ENCODE results near the gene TRAPPC3L.
A peak's percentile ranks its signal among the peaks of the same experiment; 100 is the strongest.

Gene TRAPPC3L

DNA sequence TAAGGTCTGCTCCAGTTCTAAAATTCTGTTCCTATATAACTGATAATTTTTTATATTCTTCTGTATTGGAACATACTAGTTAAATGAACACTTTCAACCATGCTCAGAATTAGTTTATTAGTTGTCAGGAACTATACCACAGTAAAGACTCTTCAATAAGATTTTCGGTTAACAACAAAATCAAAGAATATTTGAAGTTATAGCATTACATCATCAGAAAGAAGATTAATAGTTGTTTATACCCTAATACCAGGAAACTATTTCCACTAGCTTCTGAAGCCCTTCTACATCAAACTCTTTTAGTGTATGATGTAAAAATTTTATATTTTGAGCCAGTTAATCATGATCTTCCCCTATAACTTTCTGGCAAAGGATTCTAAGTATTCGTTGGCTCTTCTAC is 14.6 kb upstream of the TRAPPC3L start:
- DNase-seq (ENCODE audit: extremely low read depth in 1 of 2, low read depth in 1 of 2), result no peak

DNA sequence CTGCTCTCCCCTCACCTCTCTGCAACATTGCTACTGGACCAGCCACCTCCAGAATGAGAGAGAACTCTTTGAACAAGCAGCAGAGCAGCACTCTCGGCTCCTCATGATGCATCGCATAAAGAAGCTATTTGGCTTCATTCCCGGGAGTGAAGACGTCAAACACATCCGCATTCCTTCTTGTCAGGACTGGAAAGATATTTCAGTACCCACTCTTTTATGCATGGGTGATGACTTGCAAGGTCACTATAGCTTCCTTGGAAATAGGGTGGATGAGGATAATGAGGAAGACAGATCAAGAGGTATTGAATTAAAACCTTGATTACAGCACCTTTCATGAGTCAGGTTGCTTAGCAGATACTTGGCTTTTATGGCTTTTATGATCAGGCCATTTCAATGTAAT is 12.4 kb upstream of the TRAPPC3L start:
- no peak for DNase-seq (ENCODE audit: extremely low read depth in 1 of 2, low read depth in 1 of 2)

DNA sequence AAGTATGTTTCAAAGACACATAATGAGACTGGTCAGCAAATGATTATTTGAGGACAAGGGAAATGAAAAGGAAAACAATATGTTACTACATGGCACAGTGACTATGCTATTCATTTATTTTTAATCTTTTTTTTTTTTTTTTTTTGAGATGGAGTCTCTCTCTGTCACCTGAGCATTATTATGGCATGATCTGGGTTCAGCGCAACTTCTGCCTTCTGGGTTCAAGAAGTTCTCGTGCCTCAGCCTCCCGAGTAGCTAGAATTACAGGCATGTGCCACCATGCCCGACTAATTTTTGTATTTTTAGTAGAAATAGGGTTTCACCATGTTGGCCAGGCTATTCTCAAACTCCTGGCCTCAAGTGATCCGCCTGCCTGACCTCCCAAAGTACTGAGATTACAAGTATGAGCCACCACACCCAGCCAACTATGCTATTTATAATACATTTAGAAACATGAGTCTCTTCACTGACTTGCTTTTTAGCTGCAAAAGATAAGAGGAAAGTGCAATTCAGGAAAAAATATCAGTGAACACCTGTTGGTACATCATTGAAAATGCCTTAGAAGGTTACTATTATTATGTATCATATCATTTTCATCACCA is 11.4 kb upstream of the TRAPPC3L start:
- DNase-seq (ENCODE audit: extremely low read depth in 1 of 2, low read depth in 1 of 2), result no peak

DNA sequence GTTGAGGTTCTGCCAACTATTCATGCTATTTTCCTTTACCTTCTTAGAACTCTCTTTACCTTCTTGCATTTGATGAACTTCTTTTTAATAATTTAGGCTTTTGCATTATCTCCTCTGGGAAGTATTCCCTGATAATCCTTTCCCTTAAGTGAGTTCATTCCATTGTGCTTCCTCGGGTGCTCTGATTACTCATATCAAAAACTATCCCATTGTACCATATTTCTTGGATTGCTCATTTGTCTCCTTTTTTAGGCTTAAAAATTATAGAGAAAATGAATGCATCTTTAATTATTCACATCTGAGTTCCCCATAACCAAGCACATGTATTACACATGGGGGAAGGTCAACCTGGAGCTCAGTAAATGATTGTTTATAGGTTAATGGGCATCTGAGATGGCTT is 10.6 kb upstream of the TRAPPC3L start:
- DNase-seq (ENCODE audit: extremely low read depth in 1 of 2, low read depth in 1 of 2), result no peak

DNA sequence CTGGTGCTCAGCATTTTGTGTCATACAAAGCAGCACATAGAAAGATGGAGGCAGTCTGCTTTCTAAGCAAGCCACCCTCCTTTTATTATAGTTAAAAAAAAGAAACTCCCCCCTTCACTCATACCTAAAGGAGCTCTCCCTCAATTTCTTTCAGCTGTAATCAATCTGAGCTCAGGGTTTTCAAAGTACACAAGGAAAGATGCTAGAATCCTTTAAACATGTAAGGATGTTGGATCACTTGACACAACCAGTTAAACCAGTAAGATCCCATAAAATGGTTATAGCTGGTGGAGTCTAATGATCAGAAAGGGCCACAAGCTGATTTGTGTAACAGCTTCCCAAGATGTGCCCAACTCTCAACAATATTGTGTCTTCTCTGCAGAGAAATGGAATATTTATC is 8.0 kb upstream of the TRAPPC3L start, which contains the start of gene CALHM4:
TSS of gene CALHM4 (plus strand) at position 301 of the 400 bp plus-strand sequence. CDS start at position 344, 43 bp downstream.
- no peak for DNase-seq (ENCODE audit: extremely low read depth in 1 of 2, low read depth in 1 of 2)

DNA sequence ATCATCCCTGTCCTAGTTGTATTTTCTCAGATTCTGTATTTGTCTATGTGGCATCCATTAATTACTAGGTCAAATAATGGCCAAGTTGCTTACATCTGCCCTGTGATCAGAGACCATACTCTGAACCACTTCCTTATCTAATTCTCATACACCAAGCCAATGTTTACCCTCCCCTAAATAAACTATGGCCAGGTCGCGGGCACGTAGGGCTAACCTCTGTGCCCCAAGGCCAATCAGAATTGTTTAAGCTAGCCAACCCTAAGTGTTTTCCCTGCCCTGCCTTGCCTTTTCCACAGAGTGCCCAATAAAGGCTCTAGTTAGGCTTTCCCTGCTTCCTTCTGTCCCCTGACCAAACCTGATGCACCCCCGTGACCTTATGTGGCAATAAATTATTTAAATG is 5.3 kb upstream of the TRAPPC3L start:
- no peak for DNase-seq (ENCODE audit: extremely low read depth in 1 of 2, low read depth in 1 of 2)

DNA sequence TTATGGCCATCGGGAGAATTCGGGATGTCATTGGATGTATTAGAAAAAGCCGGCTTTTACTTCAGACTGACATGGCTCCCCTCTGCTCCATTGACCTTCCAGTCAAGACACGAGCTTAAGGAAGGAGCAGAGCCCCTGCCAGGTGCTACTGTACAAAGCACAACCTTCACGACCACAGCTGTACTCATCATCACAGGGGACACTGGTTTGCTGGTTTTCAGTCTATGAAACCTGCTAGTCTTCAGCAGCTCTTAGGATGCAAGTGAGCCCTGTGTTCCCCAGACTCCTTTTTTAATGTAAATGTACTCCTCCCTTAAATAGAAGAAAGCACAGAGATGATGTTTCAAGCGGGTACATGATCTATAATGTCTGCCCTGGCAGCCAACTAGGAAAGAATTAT is 1.9 kb upstream of the TRAPPC3L start:
- DNase-seq (ENCODE audit: extremely low read depth in 1 of 2, low read depth in 1 of 2), result no peak

DNA sequence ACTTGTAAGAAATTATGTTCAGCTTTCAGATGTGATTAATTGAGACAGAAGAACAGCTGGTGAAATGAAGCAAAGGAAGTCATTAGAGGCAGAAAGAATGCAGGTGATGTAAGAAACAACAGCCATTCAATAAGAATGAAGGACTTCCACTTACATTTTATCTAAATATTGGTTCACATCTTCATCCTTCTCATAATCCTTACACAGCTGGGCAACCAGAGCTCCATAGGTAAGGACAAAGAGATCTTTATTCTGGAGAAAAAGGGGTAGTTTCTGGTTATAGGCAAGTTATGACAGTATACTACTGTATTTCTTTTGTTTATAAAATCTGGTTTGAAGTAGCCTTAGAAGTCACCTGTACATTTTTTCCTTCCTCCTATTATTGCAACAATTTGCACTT is 2.3 kb downstream of the TRAPPC3L start:
- no peak for DNase-seq (ENCODE audit: extremely low read depth in 1 of 2, low read depth in 1 of 2)

DNA sequence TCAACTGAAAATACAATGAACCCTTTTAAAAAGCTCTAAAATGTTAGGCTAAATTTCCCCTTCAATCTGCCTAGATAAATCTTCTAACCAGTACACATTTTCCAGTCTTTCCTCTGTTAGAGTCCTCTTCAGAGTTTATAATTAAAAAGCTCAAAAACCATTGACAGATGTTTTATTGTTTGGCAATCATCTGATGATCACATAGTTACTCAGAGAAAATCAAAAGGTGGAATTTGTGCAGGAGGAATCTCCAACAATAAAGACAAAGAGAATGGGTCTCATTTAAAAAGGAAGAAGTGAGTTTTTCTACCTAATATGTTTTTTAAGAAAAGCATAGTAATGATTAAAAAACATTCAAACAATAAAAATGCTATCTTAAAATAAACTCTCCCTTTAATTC is 3.1 kb downstream of the TRAPPC3L start:
- DNase-seq (ENCODE audit: extremely low read depth in 1 of 2, low read depth in 1 of 2), result no peak

DNA sequence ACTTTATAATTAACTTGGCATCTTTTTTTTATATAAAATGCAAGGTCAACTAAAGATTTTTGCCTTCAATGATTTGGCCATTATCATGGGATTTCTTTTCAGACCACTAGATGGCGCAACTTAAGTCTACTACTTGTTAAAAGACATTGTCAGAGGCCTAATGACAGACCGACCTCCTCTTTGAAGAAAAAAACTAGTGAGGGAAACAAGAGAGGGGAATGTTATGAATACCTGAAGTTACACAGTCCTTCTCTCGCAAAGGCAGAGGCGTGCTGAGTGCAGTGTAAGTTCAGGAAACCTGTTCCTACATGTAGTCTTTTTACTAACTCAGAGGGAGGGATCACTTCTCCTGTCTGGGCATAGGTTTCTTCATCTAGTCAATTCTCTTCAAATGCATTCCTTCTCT is 9.3 kb downstream of the TRAPPC3L start:
- DNase-seq (ENCODE audit: extremely low read depth in 1 of 2, low read depth in 1 of 2), result no peak

DNA sequence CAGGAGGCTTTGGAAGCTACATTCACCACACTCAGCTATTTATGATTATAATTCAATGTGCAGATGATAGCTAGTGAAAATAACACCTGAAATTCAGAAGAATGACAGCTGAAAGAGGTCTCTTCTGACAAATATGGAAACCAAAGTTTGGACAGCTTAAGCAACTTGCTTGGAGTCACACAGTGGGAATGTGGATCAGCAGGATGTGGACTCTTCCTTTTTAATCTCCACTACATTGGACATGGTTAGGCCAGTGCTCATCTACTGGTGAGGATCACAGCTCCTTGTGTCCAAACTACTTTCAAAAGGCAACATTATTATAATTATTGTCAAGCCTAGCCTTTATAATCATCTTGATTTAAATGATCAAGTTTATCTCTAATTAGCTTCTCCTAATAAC is 10.4 kb downstream of the TRAPPC3L start:
- no peak for DNase-seq (ENCODE audit: extremely low read depth in 1 of 2, low read depth in 1 of 2)

DNA sequence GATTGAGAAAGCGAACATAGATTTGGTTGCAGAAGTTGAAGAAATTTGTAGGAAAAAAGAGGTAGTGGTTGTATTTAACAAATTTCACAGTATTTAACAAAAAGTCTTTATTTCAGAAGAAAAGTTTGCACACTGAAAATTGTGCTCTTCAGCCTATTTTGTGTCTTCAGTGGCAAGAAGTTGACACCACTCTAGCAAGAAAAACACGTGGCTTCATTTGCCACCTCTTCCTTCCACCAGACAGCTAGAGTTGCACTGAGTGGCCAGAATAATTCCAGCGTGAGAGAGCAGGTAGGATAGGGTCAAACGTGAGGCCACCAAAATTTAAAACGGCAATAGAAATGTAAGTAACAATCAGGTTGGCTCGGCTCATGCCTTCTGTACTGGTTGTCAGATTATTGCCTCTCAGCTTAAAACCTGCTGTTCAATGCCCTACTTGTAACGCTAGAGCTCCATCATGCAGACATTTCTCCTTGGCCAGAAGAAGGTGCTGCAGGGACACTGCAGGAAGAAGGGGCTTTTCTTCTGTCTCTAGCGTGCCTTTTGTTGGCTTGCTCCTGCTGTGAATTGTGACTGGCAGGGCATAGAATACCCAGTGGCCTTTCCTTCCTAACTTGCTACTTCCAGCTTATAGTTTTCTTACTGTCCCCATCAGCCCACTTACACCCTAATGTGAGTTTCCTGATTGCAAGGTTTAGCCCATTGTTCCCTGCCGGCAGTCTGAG is 12.1 kb downstream of the TRAPPC3L start:
- DNase-seq (ENCODE audit: extremely low read depth in 1 of 2, low read depth in 1 of 2), result no peak

DNA sequence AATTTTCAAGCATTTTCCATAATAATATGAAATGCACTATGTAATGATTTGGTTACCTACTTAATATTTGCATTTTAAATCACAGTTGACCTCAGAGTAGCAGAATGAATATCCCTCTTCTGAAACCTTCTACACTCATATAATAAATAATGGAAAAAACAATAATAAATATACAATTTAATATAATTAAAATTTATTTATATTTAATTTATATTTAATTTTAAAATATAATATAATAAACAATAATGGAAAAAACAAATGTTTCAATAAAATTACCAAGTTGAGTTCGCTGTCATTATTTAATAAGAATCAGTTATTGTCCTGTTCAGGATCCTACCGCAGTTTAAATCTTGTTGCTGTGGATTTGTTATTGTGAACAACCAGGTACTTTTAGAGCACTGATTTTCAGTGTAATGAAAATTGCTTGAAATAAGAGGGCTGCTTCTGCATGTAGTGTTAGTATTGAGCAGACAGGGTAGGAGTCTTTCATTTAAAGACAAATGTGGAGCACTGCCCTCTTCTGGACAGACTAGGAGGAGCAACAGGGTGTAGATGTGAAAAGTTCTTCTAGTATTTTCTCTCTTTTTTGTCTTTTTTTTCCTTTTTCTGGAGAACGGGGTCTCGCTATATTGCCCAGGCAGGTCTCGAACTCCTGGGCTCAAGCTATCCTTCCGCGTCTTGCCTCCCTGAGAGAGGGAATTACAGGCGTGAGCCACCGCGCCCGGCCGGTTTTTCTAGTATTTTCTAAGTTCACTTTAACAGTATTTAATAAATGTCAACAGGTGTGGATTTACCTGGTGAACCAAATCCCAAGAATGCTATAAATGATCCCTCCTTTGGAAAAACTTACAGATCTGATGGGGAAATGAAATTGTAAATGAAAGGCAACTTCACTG is 13.6 kb downstream of the TRAPPC3L start:
- peak; percentile 23 to 25 for DNase-seq (ENCODE audit: extremely low read depth in 1 of 2, low read depth in 1 of 2)

DNA sequence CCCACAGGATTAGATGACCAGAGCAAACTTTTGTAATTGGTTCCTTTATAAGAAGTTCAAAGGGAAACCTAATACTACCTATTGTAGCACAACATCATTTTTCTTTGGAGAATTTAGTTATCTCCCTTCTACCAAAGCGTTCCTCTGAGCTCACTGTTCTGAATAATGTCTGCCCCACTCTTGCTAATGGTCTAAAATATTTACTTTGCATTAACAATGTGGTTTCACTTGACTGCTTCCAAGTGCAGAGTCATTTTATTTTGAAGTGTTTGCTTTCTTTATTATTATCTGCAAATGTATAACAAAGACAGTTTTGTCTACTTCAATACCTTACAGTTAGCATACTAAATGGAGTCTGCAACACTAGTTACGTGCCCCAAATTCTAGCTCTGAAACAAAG is 15.0 kb downstream of the TRAPPC3L start:
- DNase-seq (ENCODE audit: extremely low read depth in 1 of 2, low read depth in 1 of 2), result no peak

DNA sequence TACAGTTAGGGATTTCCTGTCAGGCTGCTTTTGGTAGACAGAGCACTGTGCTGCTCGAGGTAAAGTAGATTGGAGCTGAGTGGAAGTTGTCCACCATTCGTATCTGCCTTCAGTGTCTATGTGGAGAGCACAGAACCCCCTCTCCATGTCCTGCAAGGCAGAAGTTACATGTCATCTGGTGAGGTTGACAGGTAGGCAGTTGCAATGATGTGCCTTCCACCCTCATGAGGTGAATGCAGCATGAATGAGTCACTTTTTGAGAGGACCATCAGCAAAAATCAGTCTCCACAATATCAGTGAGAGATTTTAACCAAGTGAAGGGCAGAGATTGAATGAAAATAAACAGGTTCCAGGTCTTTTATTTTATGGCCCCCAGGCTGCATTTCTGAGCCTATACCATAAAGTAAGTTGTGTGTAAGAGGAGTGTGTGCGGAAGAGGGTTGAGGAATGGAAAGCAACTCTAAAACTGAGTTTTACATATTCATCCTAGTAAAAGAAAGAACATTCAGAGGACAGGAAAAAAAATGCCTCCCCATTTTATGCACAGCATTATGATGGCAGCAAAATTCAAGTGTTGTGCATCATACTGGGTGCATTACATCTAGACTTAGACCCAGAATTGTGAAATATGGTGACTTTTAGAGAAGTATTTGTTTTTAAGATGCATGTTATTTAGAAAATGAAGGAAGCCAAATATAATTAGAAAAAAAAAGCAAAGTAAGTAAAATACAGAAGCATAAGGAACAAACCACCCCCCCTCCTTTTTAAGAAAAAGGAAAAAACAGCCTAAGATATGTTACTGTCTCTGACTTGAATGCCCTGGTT is 15.8 kb downstream of the TRAPPC3L start:
- no peak for DNase-seq (ENCODE audit: extremely low read depth in 1 of 2, low read depth in 1 of 2)

DNA sequence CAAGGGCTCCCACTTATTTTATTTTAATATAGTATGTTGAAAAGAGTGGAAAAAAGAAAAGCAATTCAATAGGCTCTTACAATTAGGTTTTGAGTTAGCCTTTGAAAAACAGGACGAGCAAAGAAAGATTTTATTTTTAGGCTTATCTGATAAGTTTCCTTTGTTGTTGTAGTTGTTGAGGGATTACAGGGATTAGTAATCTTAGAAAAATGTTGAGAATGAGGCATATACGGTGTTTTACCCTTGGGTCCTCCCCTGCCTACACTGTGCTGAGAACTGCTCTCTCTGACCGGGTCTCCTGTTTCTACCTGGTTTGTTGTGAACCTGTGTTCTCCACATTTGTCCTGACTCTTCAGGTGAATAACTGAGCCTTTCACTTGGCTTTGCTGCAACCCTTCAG is 16.7 kb downstream of the TRAPPC3L start:
- no peak for DNase-seq (ENCODE audit: extremely low read depth in 1 of 2, low read depth in 1 of 2)

DNA sequence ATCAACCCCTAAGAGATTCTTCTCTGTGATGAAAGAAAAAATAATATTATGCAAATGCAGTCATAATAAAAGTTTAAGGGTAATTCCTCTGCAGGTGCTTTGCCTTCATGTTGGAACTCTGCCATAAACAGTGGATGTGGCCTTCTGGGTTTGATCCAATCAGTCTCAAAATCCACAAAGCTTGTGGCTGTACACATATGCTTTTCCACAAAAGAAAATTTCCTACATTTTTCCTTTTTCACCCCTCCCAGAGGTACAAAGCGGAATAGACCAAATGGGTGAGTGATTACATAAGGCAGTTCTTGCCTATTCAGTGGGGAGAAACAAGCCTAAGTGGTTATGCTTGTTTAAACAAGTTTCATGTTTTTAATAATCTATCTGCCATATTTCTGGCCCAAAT is 17.4 kb downstream of the TRAPPC3L start:
- no peak for DNase-seq (ENCODE audit: extremely low read depth in 1 of 2, low read depth in 1 of 2)

DNA sequence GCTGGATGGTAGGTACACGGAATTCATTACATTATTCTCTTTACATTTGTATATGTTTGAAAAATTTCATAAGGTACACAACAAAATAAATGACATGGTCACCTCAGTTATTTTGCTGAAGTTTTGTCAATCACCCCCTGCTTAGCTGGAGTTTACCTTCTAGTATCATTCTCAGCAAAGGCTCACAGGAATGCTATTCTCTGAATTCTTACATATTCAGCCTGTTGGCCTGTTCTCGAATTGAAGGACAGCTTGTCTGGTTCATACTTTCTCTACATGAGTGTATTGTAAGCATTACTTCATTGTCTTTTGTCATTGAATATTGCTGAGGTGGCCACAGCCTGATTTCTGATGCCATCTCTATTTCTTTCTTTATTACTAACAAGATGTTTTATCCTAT is 21.2 kb downstream of the TRAPPC3L start:
- DNase-seq (ENCODE audit: extremely low read depth in 1 of 2, low read depth in 1 of 2), result no peak

DNA sequence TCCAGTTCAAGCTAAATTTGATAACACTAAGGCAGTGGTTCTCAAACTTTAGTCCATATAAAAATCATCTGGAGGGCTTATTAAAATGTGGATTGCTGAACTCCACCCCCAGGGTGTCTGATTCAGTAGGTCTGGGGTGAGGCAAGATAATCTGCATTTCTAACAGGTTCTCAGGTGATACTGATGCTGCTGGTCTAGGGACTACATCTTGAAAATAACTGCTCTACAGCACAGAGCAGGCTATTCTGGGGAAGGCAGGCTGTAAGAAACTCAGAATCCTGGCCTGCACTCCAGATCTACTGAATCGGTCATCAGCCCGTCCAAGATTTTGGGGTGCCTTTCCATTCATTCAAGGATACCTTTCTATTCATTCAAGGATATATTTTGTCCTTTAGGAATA is 22.6 kb downstream of the TRAPPC3L start:
- no peak for DNase-seq (ENCODE audit: extremely low read depth in 1 of 2, low read depth in 1 of 2)

DNA sequence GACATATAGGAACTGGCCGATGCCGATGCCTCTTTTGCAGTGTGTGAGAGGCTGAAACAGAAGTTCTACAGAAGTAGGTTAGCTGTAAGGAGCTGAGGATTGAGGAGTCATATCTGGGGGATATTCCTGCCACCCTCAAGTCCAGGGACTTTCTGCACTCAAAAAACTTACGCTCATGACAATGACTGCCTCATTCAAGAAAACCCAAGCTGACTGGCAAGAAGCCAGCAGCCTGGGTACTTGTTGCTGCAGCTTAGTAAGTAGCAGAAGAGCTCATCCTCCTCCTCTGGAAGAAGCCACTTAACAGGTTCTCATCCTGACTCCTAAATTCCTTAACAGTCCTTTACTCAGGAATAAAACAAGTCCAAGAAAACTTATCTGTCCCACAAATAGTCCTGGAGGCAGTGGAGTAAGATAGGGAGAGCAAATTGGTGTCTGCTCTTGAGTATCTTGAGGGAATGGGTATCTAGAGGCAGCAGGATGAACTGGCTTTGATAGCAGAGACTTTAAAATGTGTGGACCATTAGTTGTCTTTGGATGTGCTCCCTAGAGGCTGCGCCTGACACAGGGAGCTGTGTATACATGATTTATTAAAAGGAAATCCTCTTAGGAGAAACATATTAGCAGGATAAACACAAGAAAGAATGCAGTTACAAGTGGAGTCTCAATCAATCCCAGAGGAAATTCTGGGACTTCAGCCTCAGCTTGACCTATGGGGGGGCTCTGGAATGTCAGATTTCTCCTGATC is 26.7 kb downstream of the TRAPPC3L start:
- no peak for DNase-seq (ENCODE audit: extremely low read depth in 1 of 2, low read depth in 1 of 2)

All from activated CD8-positive, alpha-beta memory T cell treated with anti-CD3 and anti-CD28 coated beads for 1 hour (primary cell).